DMS79 (cell line): ENCODE results near the gene PPP6R2.

Experiments
- DNase-seq: peaks from one replicate; lab custom pipeline; 2025; lab: John Stamatoyannopoulos, UW

The PPP6R2 gene

GRCh38 chr22:50445880-50446707 lies 103.0 kb downstream of the PPP6R2 start:
- no peak for DNase-seq

GRCh38 chr22:50446708-50447575 lies 103.8 kb downstream of the PPP6R2 start:
- DNase-seq = no peak

GRCh38 chr22:50447576-50448551 lies 104.7 kb downstream of the PPP6R2 start:
- no peak for DNase-seq

- no peak for DNase-seq
Observed at GRCh38 chr22:50452649-50453048, 109.5 kb downstream of the PPP6R2 start.

DNA sequence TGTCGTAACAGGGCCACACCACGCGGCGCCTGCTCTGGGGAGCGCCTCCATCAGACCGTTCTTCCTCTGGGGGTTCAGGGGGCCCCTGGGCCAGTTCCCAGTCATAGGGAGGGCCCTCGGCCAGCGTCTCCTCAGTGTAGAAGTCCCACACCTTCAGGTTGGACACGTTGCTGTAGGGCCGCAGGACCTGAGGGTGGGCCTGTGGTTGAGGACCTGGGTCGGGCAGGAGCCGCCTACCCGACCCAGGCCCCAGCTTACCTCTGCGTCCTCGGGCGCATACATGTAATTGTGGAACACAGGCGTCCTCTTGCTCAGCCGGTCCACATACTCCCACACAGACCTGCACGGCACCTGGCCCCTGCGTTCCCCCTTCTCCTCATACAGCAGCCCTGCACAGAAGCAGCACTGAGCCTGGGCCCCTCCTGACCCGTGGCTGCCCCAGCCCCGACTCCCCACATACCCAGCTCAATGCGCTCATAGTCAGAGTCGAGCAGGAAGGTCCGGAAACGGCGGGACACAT lies 111.5 kb downstream of the PPP6R2 start:
- DNase-seq = no peak

- DNase-seq = no peak
Observed at GRCh38 chr22:50455201-50455600, 112.1 kb downstream of the PPP6R2 start.

DNA sequence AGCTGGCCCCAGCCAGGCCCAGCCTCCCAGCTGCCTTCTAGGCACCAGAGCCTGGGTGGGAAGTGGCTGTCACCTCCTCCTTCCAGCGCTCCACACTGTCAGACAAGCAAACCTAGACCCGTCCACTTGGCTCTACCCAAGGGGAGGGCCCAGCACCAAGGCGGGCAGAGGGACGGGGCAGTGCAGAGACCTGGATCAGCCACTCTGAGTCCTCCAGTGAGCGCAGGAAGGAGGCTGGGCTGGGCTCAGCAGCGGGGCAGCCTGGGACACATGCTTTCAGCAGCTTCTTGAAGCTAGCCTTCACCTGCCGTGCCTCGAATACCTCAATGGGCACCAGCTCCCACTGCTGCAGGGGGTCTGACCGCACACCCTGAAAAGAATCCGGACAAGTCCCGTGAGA lies 112.9 kb downstream of the PPP6R2 start:
- no peak for DNase-seq

DNA sequence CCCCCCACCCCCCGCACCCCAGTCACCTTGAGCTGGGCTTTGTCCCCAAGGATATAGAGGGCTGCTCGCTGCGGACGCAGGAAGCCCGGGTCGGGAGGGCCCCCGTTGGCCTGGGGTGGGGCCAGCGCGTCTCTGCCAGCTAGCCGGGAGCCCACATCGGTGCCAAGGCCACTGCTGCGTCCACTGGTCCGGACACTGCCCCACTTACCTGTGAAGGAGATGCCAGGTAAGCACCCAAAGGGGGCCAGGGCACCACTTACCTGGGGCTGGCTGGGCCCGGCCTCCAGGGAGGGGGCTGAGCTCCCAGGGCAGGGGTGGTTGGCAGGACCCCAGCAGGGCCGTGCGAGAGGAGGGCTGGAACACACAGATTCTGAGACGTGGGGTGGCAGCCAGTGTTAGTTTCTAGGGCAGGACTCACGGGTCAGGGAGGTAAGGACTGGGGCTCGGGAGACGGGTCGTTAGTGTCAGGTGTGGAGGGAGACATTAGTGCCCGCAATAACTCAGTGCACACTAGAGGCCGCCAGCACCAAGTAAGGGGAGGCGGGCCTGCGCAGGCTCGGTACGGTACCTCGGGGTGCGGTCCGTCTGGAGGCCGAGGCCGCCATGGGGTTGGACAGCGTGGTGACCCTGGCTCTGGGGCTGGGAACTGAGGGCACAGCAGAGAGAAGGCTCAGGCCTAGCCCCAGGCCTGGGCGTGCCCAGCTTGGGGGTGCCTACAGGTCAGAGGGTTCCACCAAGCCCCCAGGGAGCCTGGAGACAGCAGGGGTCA lies 113.5 kb downstream of the PPP6R2 start:
- DNase-seq = no peak

DNA sequence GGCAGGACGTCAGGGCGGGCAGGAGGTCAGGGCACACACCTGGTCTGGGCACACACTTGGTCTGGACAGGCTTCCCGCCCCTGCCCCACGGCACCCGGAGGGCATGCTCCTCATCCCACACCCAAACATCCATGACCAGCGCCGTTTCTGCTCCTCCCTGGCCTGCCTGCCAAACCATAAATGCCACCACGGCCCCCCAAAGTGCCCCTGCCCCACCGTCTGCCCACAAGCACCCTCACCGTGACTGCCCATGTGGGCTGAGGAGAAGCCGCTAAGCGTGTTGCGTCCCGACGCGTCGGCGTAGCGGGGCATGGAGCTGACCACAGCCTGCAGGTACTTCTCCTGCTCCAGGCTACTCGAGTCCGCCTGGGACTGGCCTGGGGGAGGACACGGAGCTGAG lies 115.9 kb downstream of the PPP6R2 start:
- no peak for DNase-seq

- DNase-seq = no peak
Observed at GRCh38 chr22:50459496-50460140, 116.5 kb downstream of the PPP6R2 start.

DNA sequence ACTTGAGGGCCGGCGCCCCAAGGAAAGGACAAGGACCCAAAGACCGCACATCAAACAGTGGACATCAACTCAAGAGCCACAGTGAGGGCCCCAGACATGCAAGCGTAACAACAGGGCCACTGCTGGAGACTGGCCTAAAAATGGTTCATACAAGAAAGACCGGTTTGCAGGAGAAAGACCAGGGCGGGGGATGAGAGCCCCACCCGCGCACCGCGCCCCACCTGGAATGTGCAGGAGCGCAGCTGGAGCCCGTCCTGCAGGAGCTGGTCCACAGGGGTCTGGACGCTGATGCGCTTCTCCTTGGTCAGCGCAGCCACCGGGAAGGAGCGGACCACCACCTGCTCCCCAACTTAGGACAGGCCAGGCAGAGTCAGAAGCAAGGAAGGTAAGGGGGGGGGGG lies 117.8 kb downstream of the PPP6R2 start:
- DNase-seq = no peak

DNA sequence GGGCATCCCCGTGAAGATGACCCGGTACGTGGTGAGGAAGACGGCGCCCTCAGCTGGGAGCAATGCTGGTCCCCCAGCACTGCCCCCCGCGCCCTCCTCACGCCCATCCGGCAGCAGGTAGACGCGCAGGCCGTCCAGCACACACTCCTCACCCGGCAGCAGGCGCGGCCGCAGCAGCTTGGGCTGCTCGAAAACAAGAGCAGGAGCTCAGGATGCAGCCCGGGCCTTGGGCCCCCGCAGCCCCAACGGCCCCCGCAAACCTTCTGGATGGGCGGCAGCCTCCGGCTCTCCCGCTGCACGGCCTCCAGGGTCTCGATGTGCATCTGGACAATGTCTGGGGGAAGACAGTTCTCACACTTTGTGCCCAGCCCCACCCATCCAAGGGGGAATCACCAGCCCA lies 118.4 kb downstream of the PPP6R2 start:
- no peak for DNase-seq

GRCh38 chr22:50461979-50462540 lies 118.9 kb downstream of the PPP6R2 start:
- no peak for DNase-seq

DNA sequence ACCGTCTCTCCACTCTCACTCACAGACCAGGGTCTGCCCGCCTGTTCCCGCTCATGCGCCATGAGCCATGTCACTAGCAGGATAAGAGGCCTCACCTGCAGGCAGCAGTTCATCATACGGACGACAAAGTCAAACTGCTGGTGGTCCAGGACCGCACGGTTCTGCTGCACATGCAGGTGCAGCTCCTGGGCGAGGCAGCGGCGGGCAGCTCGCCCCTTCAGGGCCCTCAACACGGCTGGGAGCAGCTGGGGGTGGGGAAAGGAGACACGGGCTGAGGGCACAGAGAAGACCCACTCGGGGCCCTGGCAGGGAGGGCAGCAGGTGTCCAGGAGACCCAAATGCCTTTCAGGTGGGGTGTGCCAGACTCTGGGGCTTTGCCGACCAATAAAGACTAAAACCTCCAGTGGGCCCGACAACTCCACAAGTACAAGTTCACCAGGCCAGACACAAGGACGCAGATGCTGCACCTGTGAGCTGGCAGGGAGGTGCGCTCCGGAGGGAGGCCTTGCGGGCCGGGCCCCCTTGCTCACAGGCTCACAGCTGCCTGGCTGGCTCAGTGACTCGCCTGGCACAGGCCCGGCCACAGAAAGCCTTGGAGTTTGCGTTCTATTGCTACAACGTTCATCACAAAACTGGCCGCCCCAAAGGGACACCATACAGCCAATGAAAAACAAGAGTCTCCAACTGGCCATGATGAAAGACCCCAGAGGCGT lies 120.2 kb downstream of the PPP6R2 start:
- no peak for DNase-seq

DNA sequence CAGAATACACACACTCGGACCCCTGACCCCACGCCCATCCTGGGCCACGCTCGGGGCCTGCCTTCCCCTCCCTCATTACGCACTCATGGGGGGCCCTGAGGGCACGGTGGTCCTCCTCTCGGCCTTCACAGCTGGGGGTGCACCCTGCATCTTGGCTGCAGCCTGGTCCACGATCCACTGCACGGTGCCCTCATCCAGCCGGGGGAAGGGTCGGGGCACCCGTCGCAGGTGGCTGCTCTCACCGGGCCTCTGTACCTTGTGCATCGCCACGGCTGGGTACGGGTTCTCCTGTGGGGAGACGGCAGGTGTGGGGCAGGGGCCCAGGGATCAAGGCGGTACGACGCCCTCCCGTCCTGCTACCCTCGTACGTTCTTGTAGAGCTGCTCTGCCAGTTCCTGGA lies 121.3 kb downstream of the PPP6R2 start:
- no peak for DNase-seq

DNA sequence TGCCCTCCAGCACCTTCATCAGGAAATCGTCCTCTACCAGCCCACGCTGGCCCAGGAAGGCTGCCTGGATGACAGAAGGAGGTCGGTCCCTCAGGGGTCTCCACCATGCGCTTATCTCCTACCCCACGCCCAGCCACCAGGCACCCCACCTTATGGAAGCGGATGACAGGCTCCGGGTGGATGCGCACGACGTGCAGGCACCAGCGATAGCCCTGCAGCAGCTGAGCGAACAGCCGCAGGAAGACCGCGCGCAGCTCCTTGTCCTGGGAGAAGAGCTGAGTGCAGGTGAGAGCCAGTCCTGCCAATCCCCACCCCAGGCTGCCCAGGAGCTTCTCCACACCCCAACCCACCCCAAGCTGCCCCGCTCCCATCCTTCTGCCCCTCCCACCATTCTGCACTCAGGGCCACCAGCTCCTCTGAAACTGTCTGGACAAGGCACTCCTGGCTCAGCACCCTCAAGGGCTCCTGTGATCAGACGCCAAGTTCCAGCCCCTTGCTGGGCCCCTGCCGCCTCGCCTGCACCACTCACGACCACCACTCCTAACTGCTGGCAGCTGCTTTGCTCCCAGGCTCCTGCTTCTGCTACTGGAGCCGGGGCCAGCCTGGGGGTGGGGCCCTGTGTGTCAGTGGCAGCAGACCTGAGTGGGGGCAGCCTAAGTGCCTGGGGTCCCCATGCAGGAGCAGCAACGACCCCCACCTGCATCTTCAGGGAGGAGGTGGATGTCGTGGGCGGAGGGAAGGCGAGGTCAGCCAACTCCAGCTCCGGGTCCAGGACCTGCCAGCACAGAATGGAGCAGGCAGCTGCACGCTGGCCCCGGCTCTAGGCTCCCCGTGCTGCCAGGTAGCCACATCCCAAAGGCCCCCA lies 122.2 kb downstream of the PPP6R2 start:
- no peak for DNase-seq

GRCh38 chr22:50467341-50467740 lies 124.2 kb downstream of the PPP6R2 start:
- DNase-seq = no peak

DNA sequence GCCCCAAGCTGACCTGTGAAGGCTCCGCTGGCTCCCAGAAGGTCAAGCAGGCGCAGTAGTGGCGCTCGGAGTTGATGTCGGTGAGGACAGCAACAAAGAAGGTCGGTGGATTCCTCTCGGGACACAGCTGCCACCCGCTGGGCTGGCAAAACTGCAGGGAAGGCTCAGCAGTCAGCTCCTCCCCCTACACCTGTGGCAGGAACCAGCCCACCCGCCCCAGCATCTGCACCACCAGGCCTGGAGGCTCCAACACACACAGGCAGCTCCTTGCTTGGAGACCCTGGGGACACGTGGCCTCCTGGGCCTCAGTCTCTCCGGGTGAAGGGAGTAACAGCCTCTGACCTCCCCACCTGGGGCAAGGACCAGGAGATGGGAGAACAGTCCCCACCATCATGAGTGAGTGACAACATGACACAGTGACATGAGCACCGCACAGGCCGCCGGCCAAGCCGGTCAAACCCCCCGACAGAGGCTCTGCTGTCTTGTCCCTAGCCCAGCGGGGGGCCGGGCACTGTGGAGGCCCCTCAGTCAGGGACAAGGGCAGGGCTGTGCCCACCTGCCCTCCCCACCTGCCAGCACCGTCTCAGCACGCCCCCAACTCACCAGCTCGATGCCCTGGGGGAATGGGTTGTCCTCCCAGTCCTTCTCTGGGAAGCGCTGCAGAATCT lies 124.8 kb downstream of the PPP6R2 start:
- DNase-seq = no peak
